Esophagus muscularis mucosa (tissue), 4 donors: Measurements from ENCODE around the gene PLB1. TPM values are rescaled to one million over a fixed set of nuclear protein-coding genes. Genes with fewer than 3 reads are reported as not detected.
A peak's percentile ranks its signal among the peaks of the same experiment; 100 is the strongest.

Experiments
- DNase-seq: peaks from one replicate; pipeline ENCODE4 v3.0.0-alpha.2; 2017; ENCODE audit errors: extremely low spot score
- H3K27ac ChIP-seq, 4 donors: fragments of 200-600 bp; sonication (generic); replicated peaks in 1 of 4; 1 replicate in 3 of 4; 2 replicates in 1 of 4; pipeline ENCODE4 v1.5.1; 2016 to 2019; ENCODE audit warnings: mild to moderate bottlenecking in 1 of 4
- H3K27me3 ChIP-seq, 4 donors: fragments of 200-600 bp; sonication (generic); one replicate each; pipeline versions ENCODE4 v1.5.1 to v1.6.0; 2016 to 2019
- H3K36me3 ChIP-seq, 4 donors: fragments of 200-600 bp; sonication (generic); one replicate each; pipeline ENCODE4 v1.5.1; 2016 to 2019
- H3K4me1 ChIP-seq, 4 donors: fragments of 200-600 bp; sonication (generic); one replicate each; pipeline ENCODE4 v1.5.1; 2016 to 2019
- H3K4me3 ChIP-seq, 4 donors: fragments of 200-600 bp; sonication (generic); 1 replicate in 2 of 4; 2 replicates in 2 of 4; pipeline ENCODE4 v1.5.1; 2016 to 2019; ENCODE audit warnings: mild to moderate bottlenecking in 4 of 4, moderate library complexity in 1 of 4
- H3K9me3 ChIP-seq, 4 donors: fragments of 200-600 bp; sonication (generic); 1 replicate in 3 of 4; 2 replicates in 1 of 4; pipeline ENCODE4 v1.5.1; 2016 to 2019
- CTCF ChIP-seq, 3 experiments: fragments of 200-600 bp in 2 of 3; fragments of 450-650 bp in 1 of 3; sonication (generic) in 2 of 3; IDR thresholded peaks; one replicate each; pipeline ENCODE4 v1.5.1; 2017 to 2019; ENCODE audit warnings: antibody characterized with exemption in 3 of 3, mild to moderate bottlenecking in 2 of 3, moderate library complexity in 1 of 3
- EP300 ChIP-seq: sonication (generic); formaldehyde crosslinking; IDR thresholded peaks from one replicate; pipeline ENCODE4 v1.6.1; 2017; ENCODE audit warnings: antibody characterized with exemption
- POLR2A ChIP-seq: fragments of 450-650 bp; IDR thresholded peaks from one replicate; pipeline ENCODE4 v1.6.1; 2017; ENCODE audit warnings: antibody characterized with exemption, moderate library complexity, mild to moderate bottlenecking, low read depth
- POLR2AphosphoS5 ChIP-seq, 2 donors: sonication (generic); formaldehyde crosslinking; IDR thresholded peaks; one replicate each; pipeline ENCODE4 v1.6.1; 2017; ENCODE audit warnings: antibody characterized with exemption in 2 of 2
- WGBS: methylation state at CpG from one replicate; pipeline ENCODE4 v1.1.5; 2018; 5-methylcytosine and 5-hydroxymethylcytosine counted together
- intact Hi-C: fragments of 100-400 bp; cut with DNase I; formaldehyde crosslinking; loops from one replicate; pipeline ENCODE4 v1.15.1; 2023
- total RNA-seq, 4 donors: library from RNA; depleted of rRNA; stranded (reverse); fragments of >200 nt; gene quantifications; one replicate each; pipeline versions ENCODE4 v1.1.0 to v1.2.1, GENCODE V29; 2016

Gene PLB1
- total RNA-seq, 4 donors from 2014 or later, result 2.5 to 11.1 (median 7.7) TPM

- H3K27ac ChIP-seq, result peak overlapping the region; percentile 77 to 85 (median 83)
- H3K4me3 ChIP-seq, result no peak overlapping the region
- intact Hi-C loops, result loop anchor here (5.0 kb wide), 1 partner anchor 63 kb away; no protein-coding TSS in a partner anchor
- peaks cover 42 to 58% (median 53%) of the 10 kb centered on the region in 4 donors for H3K4me1 ChIP-seq
- WGBS, result 88% methylated on average over 13 of the region's 13 CpGs
- DNase-seq, result no peak
- TF ChIP-seq EP300 (no peak), POLR2AphosphoS5 (IDR thresholded peaks at IDR 0.05) (no peak), CTCF (IDR thresholded peaks at IDR 0.05) (no peak), POLR2A (no peak)
- H3K9me3 ChIP-seq, result no peaks in the 10 kb centered on the region
- H3K36me3 ChIP-seq, result no peaks in the 10 kb centered on the region
- no peaks in the 10 kb centered on the region for H3K27me3 ChIP-seq
Measured at GRCh38 chr2:28684142-28684858, 188.4 kb downstream of the PLB1 start.

- intact Hi-C loops, result no loop called here
- no peak overlapping the region for H3K4me3 ChIP-seq
- no peaks in the 10 kb centered on the region for H3K36me3 ChIP-seq
Measured at GRCh38 chr2:28687171-28687570, 191.3 kb downstream of the PLB1 start.

GRCh38 chr2:28687640-28688385, 192.0 kb downstream of the PLB1 start:
- 96% methylated on average over 6 of the region's 7 CpGs for WGBS
- DNase-seq, result no peak
- H3K27ac ChIP-seq, result no peak overlapping the region
- H3K36me3 ChIP-seq, result no peaks in the 10 kb centered on the region
- TF ChIP-seq POLR2A, result no peak
- no peak for TF ChIP-seq EP300
- TF ChIP-seq CTCF (IDR thresholded peaks at IDR 0.05), result no peak
- no peak for TF ChIP-seq POLR2AphosphoS5 (IDR thresholded peaks at IDR 0.05)
- H3K4me1 ChIP-seq, result peaks cover 28 to 38% (median 31%) of the 10 kb centered on the region in 4 donors
- intact Hi-C loops, result no loop called here
- H3K27me3 ChIP-seq, result no peaks in the 10 kb centered on the region
- H3K9me3 ChIP-seq, result no peaks in the 10 kb centered on the region
- H3K4me3 ChIP-seq, result no peak overlapping the region

More at GRCh38 chr2:28687171-28687570, 191.3 kb downstream of the PLB1 start:
- Histone ChIP-seq H3K27me3 (no peaks in the 10 kb centered on the region), H3K4me1 (peaks cover 31 to 41% (median 34%) of the 10 kb centered on the region in 4 donors), H3K9me3 (no peaks in the 10 kb centered on the region), H3K27ac (no peak overlapping the region)
- TF ChIP-seq POLR2A (no peak), POLR2AphosphoS5 (IDR thresholded peaks at IDR 0.05) (no peak), CTCF (IDR thresholded peaks at IDR 0.05) (no peak), EP300 (no peak)
- no peak for DNase-seq

- Histone ChIP-seq H3K36me3 (no peaks in the 10 kb centered on the region), H3K4me1 (peaks cover 18 to 28% (median 21%) of the 10 kb centered on the region in 4 donors), H3K27ac (no peak overlapping the region), H3K4me3 (no peak overlapping the region), H3K27me3 (no peaks in the 10 kb centered on the region), H3K9me3 (no peaks in the 10 kb centered on the region)
- intact Hi-C loops, result no loop called here
- WGBS, result 83% methylated on average over 2 of the region's 2 CpGs
- no peak for DNase-seq
- TF ChIP-seq POLR2A (no peak), POLR2AphosphoS5 (IDR thresholded peaks at IDR 0.05) (no peak), EP300 (no peak), CTCF (IDR thresholded peaks at IDR 0.05) (no peak)
Measured at GRCh38 chr2:28688818-28689217, 193.0 kb downstream of the PLB1 start.
